GM18909 (cell line): ENCODE data around the gene SHC1.

Experiments
- ATAC-seq: cut with Tn5 transposase; IDR thresholded peaks from one replicate; pipeline ENCODE4 v1.9.1; 2021; ENCODE audit warnings: mild to moderate bottlenecking; ENCODE audit not compliant: unreplicated experiment, poor library complexity

Gene SHC1

GRCh38 chr1:154970631-154971340 lies at the start of gene SHC1:
Gene SHC1, minus strand, starts transcription at chr1:154970747. Its CDS starts 221 bp downstream, at chr1:154970526.
- ATAC-seq: no peak

- ATAC-seq: no peak
Observed at GRCh38 chr1:155019377-155020245, 49.1 kb upstream of the SHC1 start.

- no peak for ATAC-seq
Observed at GRCh38 chr1:155018617-155019348, 48.2 kb upstream of the SHC1 start.

GRCh38 chr1:155017946-155018316 lies 47.4 kb upstream of the SHC1 start:
- ATAC-seq: no peak

- peak; percentile 76 for ATAC-seq
Observed at GRCh38 chr1:155017041-155017945, 46.7 kb upstream of the SHC1 start.

GRCh38 chr1:155016231-155016831 lies 45.8 kb upstream of the SHC1 start:
- no peak for ATAC-seq

GRCh38 chr1:155015527-155016230 lies 45.1 kb upstream of the SHC1 start:
- no peak for ATAC-seq

GRCh38 chr1:155014709-155015508 lies 44.4 kb upstream of the SHC1 start:
- ATAC-seq: no peak

GRCh38 chr1:155013632-155014031 lies 43.1 kb upstream of the SHC1 start:
- ATAC-seq: no peak

- no peak for ATAC-seq
Observed at GRCh38 chr1:155012776-155013602, 42.4 kb upstream of the SHC1 start.

- no peak for ATAC-seq
Observed at GRCh38 chr1:155012026-155012546, 41.5 kb upstream of the SHC1 start.

- ATAC-seq: no peak
Observed at GRCh38 chr1:155011437-155012025, 41.0 kb upstream of the SHC1 start.

GRCh38 chr1:155011004-155011416 lies 40.5 kb upstream of the SHC1 start:
- no peak for ATAC-seq

GRCh38 chr1:155010211-155010918 lies 39.8 kb upstream of the SHC1 start:
- ATAC-seq: no peak

- no peak for ATAC-seq
Observed at GRCh38 chr1:155009742-155010141, 39.2 kb upstream of the SHC1 start.

- no peak for ATAC-seq
Observed at GRCh38 chr1:155009221-155009711, 38.7 kb upstream of the SHC1 start.
